Kidney epithelial cell (primary cell): Measurements from ENCODE around the gene TM7SF3. TPM values are rescaled to one million over a fixed set of nuclear protein-coding genes. Genes with fewer than 3 reads are reported as not detected.

ENCODE experiments used
- DNase-seq: peaks from one replicate; pipeline ENCODE4 v3.0.0-alpha.2; 2010; ENCODE audit warnings: low read depth
- H3K27me3 ChIP-seq: 2 replicates; pipeline ENCODE4 v1.6.0; 2011; ENCODE audit warnings: low read length; ENCODE audit not compliant: control insufficient read depth, insufficient read depth
- H3K36me3 ChIP-seq: 2 replicates; pipeline ENCODE4 v1.5.1; 2011; ENCODE audit warnings: low read length; ENCODE audit not compliant: control insufficient read depth, insufficient read depth
- H3K4me3 ChIP-seq: 2 replicates; pipeline ENCODE4 v1.5.1; 2011; ENCODE audit warnings: low read depth, mild to moderate bottlenecking, control low read depth, low read length
- total RNA-seq: library from RNA; depleted of rRNA; stranded (reverse); fragments of >200 nt; gene quantifications from 2 replicates; pipeline ENCODE4 v1.2.3, GENCODE V29; 2015
- TF ChIP-seq, protein P1 (sequence below): IDR thresholded peaks from 2 replicates; pipeline ENCODE4 v1.5.1; 2011; ENCODE audit warnings: mild to moderate bottlenecking, moderate library complexity, low read length, control low read depth, inconsistent platforms; ENCODE audit not compliant: insufficient read depth, poor library complexity, severe bottlenecking

TM7SF3 gene
- total RNA-seq, 1 donor from 2014 or later: 59.5 TPM

DNA sequence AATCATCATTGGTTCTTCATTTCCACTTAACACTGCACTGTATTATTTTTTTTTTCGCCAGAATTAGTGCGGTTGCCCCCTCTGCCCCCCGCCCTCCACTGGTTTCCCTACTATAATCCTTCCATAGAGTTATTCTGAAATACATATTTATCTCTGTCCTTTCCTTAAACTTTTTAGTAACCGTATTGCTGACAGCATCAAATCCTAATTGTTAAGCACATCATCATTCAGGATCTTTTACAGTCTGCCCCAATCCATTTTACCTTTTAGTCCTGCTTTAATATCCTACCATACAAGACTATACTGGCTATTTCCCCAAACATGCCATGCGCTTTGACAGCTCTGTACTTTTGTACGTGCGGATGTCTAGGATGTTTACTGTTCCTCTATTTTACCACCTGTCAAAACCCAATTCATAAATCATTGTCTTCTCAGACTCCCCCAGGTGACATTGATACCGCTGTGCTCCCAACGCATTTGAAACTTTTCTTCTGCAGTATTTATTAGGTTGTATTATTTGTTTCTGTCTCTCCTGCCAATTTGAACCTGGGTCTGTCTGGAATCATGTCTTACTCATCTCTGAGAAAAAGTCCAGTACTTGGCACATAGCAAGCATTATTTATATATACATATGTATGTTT, 74.9 kb downstream of the TM7SF3 start:
- Histone ChIP-seq H3K4me3 (peak overlapping the region; percentile 94), H3K36me3 (no peaks in the 10 kb centered on the region), H3K27me3 (no peaks in the 10 kb centered on the region)
- TF ChIP-seq, protein P1, sequence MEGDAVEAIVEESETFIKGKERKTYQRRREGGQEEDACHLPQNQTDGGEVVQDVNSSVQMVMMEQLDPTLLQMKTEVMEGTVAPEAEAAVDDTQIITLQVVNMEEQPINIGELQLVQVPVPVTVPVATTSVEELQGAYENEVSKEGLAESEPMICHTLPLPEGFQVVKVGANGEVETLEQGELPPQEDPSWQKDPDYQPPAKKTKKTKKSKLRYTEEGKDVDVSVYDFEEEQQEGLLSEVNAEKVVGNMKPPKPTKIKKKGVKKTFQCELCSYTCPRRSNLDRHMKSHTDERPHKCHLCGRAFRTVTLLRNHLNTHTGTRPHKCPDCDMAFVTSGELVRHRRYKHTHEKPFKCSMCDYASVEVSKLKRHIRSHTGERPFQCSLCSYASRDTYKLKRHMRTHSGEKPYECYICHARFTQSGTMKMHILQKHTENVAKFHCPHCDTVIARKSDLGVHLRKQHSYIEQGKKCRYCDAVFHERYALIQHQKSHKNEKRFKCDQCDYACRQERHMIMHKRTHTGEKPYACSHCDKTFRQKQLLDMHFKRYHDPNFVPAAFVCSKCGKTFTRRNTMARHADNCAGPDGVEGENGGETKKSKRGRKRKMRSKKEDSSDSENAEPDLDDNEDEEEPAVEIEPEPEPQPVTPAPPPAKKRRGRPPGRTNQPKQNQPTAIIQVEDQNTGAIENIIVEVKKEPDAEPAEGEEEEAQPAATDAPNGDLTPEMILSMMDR: no peak
- DNase-seq: no peak

DNA sequence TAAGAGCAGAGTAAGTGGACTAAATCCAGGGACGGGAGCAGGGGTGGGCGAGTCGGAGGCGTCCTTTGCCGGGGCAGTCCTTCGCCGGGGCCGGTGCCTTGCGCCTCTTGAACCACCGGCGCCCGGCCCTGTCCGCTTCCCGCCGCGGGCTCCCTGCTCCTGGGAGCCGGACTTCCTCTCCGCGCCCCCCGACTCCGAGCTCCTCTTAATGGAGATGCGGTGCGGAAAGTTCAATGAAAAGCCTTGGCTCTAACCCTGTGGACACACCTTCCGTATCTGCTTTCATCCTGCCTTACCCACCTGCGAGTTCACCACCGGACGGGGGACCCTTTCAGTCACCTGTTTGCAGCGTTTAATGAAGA, 75.5 kb downstream of the TM7SF3 start:
- no peaks in the 10 kb centered on the region for H3K27me3 ChIP-seq
- no peak for DNase-seq
- H3K4me3 ChIP-seq: peak overlapping the region; percentile 94
- H3K36me3 ChIP-seq: no peaks in the 10 kb centered on the region
- TF ChIP-seq, protein P1: no peak

- H3K4me3 ChIP-seq: peak within 1 kb of the TSS; percentile 94
- no peaks in the 10 kb centered on the region for H3K36me3 ChIP-seq
- TF ChIP-seq, protein P1: no peak
- H3K27me3 ChIP-seq: no peaks in the 10 kb centered on the region
- peak; percentile 88 for DNase-seq
Observed at GRCh38 chr12:26937863-26938700, 76.1 kb downstream of the TM7SF3 start, which contains the start of the genes FGFR1OP2 and INTS13. Gene FGFR1OP2 (plus strand): TSS chr12:26938470. CDS start chr12:26954159, 15,689 bp downstream. Gene INTS13 (minus strand): TSS chr12:26937981. CDS start chr12:26936803, 1,178 bp downstream.

DNA sequence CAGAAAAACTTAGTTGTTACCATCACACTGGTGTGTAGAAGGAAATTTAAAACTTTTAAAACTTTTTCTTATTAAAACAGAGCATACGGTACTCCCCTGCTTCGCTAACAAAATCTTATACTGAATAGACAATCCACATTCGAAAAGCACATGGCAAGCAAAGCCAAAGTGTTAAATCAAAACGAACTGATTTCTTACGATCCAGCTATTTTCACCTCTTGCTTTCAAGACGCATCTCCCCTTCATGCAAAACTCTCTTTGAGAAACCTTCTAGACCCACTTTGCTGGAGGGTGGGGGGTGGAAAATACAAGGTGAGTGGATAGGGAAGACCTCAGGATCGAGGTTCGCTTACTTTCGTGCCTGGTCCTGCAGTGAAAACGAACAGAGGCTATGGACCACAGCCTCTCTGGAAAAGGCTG, 76.7 kb downstream of the TM7SF3 start:
- TF ChIP-seq, protein P1: no peak
- Histone ChIP-seq H3K27me3 (no peaks in the 10 kb centered on the region), H3K36me3 (no peaks in the 10 kb centered on the region), H3K4me3 (peak overlapping the region; percentile 94)
- DNase-seq: no peak

- DNase-seq: no peak
- TF ChIP-seq, protein P1: no peak
- peak overlapping the region; percentile 94 for H3K4me3 ChIP-seq
Observed at GRCh38 chr12:26936559-26937442, 77.4 kb downstream of the TM7SF3 start.

More at GRCh38 chr12:26936559-26937442, 77.4 kb downstream of the TM7SF3 start:
- no peaks in the 10 kb centered on the region for H3K36me3 ChIP-seq
- no peaks in the 10 kb centered on the region for H3K27me3 ChIP-seq
